Mesenchymal stem cell (in vitro differentiated cells and primary cell): Measurements from ENCODE around the gene DSTN.

Source experiments
- DNase-seq: peaks from one replicate; pipeline ENCODE4 v3.0.0-alpha.2; 2013
- H2AFZ ChIP-seq: one replicate; pipeline ENCODE4 v1.6.1; 2013; ENCODE audit warnings: low read depth, mild to moderate bottlenecking, control low read depth, inconsistent platforms, low read length, moderate library complexity
- H2AK5ac ChIP-seq: 2 replicates; pipeline ENCODE4 v1.6.1; 2013; ENCODE audit warnings: low read length, moderate library complexity, mild to moderate bottlenecking, inconsistent platforms; ENCODE audit not compliant: severe bottlenecking
- H2BK120ac ChIP-seq: one replicate; pipeline ENCODE4 v1.6.1; 2013; ENCODE audit warnings: low read depth, mild to moderate bottlenecking, inconsistent platforms, low read length, moderate library complexity
- H2BK12ac ChIP-seq, 2 experiments: one replicate each; pipeline ENCODE4 v1.6.1; 2013; ENCODE audit warnings: inconsistent platforms in 2 of 2, low read length in 2 of 2, mild to moderate bottlenecking in 2 of 2, moderate library complexity in 2 of 2, control low read depth in 1 of 2
- H2BK15ac ChIP-seq: one replicate; pipeline ENCODE4 v1.6.1; 2013; ENCODE audit warnings: mild to moderate bottlenecking, low read depth, inconsistent platforms; ENCODE audit not compliant: poor library complexity, severe bottlenecking
- H2BK5ac ChIP-seq: 2 replicates; pipeline ENCODE4 v1.6.1; 2013; ENCODE audit warnings: low read depth, mild to moderate bottlenecking, low read length, control low read depth, inconsistent platforms; ENCODE audit not compliant: poor library complexity, severe bottlenecking
- H3K14ac ChIP-seq, 2 experiments: one replicate each; pipeline ENCODE4 v1.6.1; 2013; ENCODE audit warnings: inconsistent platforms in 2 of 2, low read length in 2 of 2, control low read depth in 1 of 2, mild to moderate bottlenecking in 1 of 2, moderate library complexity in 1 of 2
- H3K18ac ChIP-seq, 2 experiments: one replicate each; pipeline ENCODE4 v1.6.1; 2013; ENCODE audit warnings: inconsistent platforms in 2 of 2, low read length in 2 of 2, control low read depth in 1 of 2, low read depth in 1 of 2, mild to moderate bottlenecking in 1 of 2
- H3K23ac ChIP-seq, 2 experiments: one replicate each; pipeline ENCODE4 v1.6.1; 2013; ENCODE audit warnings: inconsistent platforms in 2 of 2, low read length in 2 of 2, mild to moderate bottlenecking in 2 of 2, moderate library complexity in 2 of 2, control low read depth in 1 of 2
- H3K27ac ChIP-seq: 2 replicates; pipeline ENCODE4 v1.5.1; 2013; ENCODE audit warnings: mild to moderate bottlenecking, moderate library complexity, low read length, control low read depth, inconsistent platforms; ENCODE audit not compliant: poor library complexity, severe bottlenecking
- H3K27me3 ChIP-seq, 2 experiments: 2 replicates each; pipeline versions ENCODE4 v1.6.1 to v1.7.0; 2013; ENCODE audit warnings: low read length in 2 of 2, mild to moderate bottlenecking in 2 of 2, moderate library complexity in 2 of 2, control low read depth in 1 of 2, inconsistent platforms in 1 of 2; ENCODE audit not compliant: control insufficient read depth in 1 of 2, insufficient read depth in 1 of 2
- H3K36me3 ChIP-seq, 2 experiments: 2 replicates each; pipeline versions ENCODE4 v1.6.1 to v1.7.0; 2013; ENCODE audit warnings: low read length in 2 of 2, control low read depth in 1 of 2, inconsistent platforms in 1 of 2, low read depth in 1 of 2, mild to moderate bottlenecking in 1 of 2; ENCODE audit not compliant: insufficient read depth in 2 of 2, control insufficient read depth in 1 of 2
- H3K4ac ChIP-seq, 2 experiments: one replicate each; pipeline ENCODE4 v1.6.1; 2013; ENCODE audit warnings: inconsistent platforms in 2 of 2, low read length in 2 of 2, mild to moderate bottlenecking in 2 of 2, moderate library complexity in 2 of 2, control low read depth in 1 of 2, low read depth in 1 of 2
- H3K4me1 ChIP-seq: 2 replicates; pipeline ENCODE4 v1.6.1; 2013; ENCODE audit warnings: low read depth, low read length, control low read depth; ENCODE audit not compliant: control insufficient read depth, insufficient read depth
- H3K4me2 ChIP-seq: 2 replicates; pipeline ENCODE4 v1.6.1; 2013; ENCODE audit warnings: low read length, mild to moderate bottlenecking, inconsistent platforms; ENCODE audit not compliant: poor library complexity, severe bottlenecking
- H3K4me3 ChIP-seq, 2 experiments: 2 replicates each; pipeline versions ENCODE4 v1.5.1 to v1.7.0; 2013; ENCODE audit warnings: low read length in 2 of 2, mild to moderate bottlenecking in 2 of 2, control low read depth in 1 of 2, low read depth in 1 of 2; ENCODE audit not compliant: insufficient read depth in 1 of 2
- H3K79me1 ChIP-seq: replicated peaks from 2 replicates; pipeline ENCODE4 v1.6.1; 2013; ENCODE audit warnings: mild to moderate bottlenecking, control low read depth, low read length, inconsistent platforms; ENCODE audit not compliant: poor library complexity, severe bottlenecking
- H3K9ac ChIP-seq: 2 replicates; pipeline ENCODE4 v1.7.0; 2013; ENCODE audit warnings: mild to moderate bottlenecking, low read length, moderate library complexity
- H3K9me3 ChIP-seq: 2 replicates; pipeline ENCODE4 v1.7.0; 2013; ENCODE audit warnings: mild to moderate bottlenecking, low read length; ENCODE audit not compliant: control insufficient read depth
- H4K8ac ChIP-seq: one replicate; pipeline ENCODE4 v1.6.1; 2013; ENCODE audit warnings: inconsistent platforms, mild to moderate bottlenecking, low read length, moderate library complexity
- H4K91ac ChIP-seq: one replicate; pipeline ENCODE4 v1.6.1; 2013; ENCODE audit warnings: mild to moderate bottlenecking, low read length, inconsistent platforms
- WGBS: methylation state at CpG from one replicate; pipeline ENCODE4 v1.1.7; 2013; ENCODE audit warnings: mixed read lengths; 5-methylcytosine and 5-hydroxymethylcytosine counted together

DSTN gene

DNA sequence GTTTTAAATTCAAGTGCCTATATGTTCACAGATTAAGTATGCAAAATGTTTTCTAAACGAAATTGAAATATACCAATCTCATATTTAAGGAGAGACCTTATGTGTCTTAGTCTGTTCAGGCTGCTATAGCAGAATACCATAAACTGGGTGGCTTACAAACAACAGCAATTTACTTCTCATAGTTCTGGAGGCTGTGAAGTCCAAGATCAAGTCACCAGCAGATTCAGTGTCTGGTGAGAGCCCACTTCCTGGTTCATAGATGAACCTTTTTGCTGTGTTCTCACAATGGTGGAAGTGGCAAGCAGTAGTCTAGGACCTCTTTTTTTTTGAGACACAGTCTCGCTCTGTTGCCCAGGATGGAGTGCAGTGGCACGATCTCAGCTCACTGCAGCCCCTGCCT, 3.5 kb upstream of the DSTN start:
- Histone ChIP-seq H3K4me1 (peaks cover 7% of the 10 kb centered on the region), H3K23ac (no peak overlapping the region), H2BK120ac (no peak overlapping the region), H2BK12ac (no peak overlapping the region), H3K9ac (no peak overlapping the region), H3K27ac (no peak overlapping the region), H3K79me1 (peaks cover 3% of the 10 kb centered on the region), H3K4me2 (no peak overlapping the region), H2BK15ac (peak overlapping the region; percentile 26), H2BK5ac (no peak overlapping the region), H2AK5ac (no peak overlapping the region), H3K18ac (no peak overlapping the region), H3K14ac (no peak overlapping the region), H3K4ac (no peak overlapping the region), H2AFZ (no peak overlapping the region), H4K8ac (no peak overlapping the region), H3K4me3 (no peak overlapping the region), H3K27me3 (no peaks in the 10 kb centered on the region), H3K9me3 (no peaks in the 10 kb centered on the region), H4K91ac (no peak overlapping the region), H3K36me3 (no peaks in the 10 kb centered on the region)
- DNase-seq: no peak
- 100% methylated on average over 2 of the region's 3 CpGs for WGBS

DNA sequence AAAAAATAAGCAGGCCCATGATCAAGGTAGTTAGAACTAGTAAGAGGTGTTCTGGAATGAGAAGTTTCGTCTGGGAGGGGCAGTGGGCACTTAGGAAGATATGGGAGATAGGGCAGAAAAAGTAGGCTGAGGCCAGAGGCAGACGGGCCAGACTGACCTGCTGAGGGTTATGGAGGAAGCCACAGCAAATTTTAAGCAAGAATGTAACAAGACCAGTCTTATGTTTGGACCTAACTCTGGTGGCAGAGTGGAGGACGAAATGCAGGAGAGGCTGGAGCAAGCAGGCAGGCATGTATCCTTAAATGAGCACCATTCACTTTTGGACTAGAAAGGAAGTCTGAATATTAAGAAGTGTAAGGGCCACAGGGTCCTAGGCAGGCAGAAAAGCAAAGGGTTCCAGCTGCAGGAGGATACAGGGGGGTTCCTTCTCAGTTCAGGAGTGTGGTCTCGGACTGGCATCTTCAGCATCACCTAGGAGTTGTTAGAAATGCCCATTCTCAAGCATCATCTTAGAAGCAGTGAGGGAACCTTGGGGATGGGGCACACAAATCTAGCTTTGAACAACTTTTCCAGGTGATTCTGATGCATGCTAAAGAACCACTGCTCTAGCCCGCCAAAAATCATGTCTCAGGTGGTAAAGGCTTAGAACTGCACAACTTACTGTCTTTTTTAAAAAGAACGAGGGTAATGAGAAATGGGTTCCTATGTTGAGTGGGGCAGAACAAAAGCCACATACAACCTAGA, 1.7 kb upstream of the DSTN start:
- no peak overlapping the region for H3K14ac ChIP-seq
- H3K27me3 ChIP-seq: no peaks in the 10 kb centered on the region
- no peak overlapping the region for H3K23ac ChIP-seq
- no peaks in the 10 kb centered on the region for H3K9me3 ChIP-seq
- peak overlapping the region; percentile 60 to 79 for H2BK12ac ChIP-seq
- H2AK5ac ChIP-seq: peak overlapping the region; percentile 83
- peak overlapping the region; percentile 77 for H4K91ac ChIP-seq
- H3K4me1 ChIP-seq: peaks cover 7% of the 10 kb centered on the region
- WGBS: 75% methylated on average over 6 of the region's 6 CpGs
- H2BK120ac ChIP-seq: peak overlapping the region; percentile 56
- H3K27ac ChIP-seq: peak overlapping the region; percentile 94
- H3K79me1 ChIP-seq: peaks cover 3% of the 10 kb centered on the region
- H3K4me3 ChIP-seq: peak overlapping the region in 1 of 2 experiments; percentile 68
- peak overlapping the region in 1 of 2 experiments; percentile 47 for H3K4ac ChIP-seq
- no peak overlapping the region for H2BK5ac ChIP-seq
- no peaks in the 10 kb centered on the region for H3K36me3 ChIP-seq
- H2BK15ac ChIP-seq: peak overlapping the region; percentile 29
- H3K4me2 ChIP-seq: no peak overlapping the region
- no peak overlapping the region for H2AFZ ChIP-seq
- H3K9ac ChIP-seq: peak overlapping the region; percentile 91
- H3K18ac ChIP-seq: peak overlapping the region; percentile 11 to 34
- no peak for DNase-seq
- peak overlapping the region; percentile 47 for H4K8ac ChIP-seq

DNA sequence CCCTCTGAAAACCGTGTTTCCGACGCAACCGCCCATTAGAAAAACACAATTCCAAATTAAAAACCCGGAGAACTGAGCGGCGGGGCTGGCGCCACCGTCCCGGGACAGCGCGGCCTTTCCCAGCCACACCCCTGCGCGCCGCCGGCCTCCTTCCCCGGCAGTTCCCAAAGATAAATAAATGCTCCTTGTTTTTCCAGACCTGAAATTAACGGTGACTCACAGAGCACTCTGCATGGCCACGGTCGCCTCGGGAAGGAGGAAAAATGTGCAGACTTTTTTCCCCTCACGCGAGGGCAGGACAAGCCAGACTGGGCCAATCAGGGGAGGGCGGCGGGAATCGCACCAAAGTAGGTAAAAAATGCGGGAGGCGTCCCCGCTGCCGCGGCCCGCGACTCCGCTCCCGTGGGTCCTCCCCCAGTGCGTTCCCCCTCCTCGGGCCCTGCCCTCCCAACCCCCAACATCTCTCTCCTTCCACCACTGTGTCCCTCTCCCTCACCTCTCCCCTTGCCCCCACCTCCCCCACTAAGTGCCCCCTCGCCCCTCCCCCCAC, 828 bp upstream of the DSTN start:
- H3K9ac ChIP-seq: peak overlapping the region; percentile 91
- peaks cover 3% of the 10 kb centered on the region for H3K79me1 ChIP-seq
- no peak overlapping the region for H3K4ac ChIP-seq
- no peak overlapping the region for H2BK12ac ChIP-seq
- H3K23ac ChIP-seq: no peak overlapping the region
- H3K4me3 ChIP-seq: peak overlapping the region; percentile 48 to 68
- H3K4me1 ChIP-seq: peaks cover 4% of the 10 kb centered on the region
- no peaks in the 10 kb centered on the region for H3K9me3 ChIP-seq
- WGBS: under 1% methylated on average over 25 of the region's 38 CpGs
- H4K91ac ChIP-seq: no peak overlapping the region
- peak overlapping the region; percentile 94 for H3K27ac ChIP-seq
- peak overlapping the region; percentile 63 for H3K4me2 ChIP-seq
- H3K27me3 ChIP-seq: no peaks in the 10 kb centered on the region
- peak overlapping the region; percentile 23 for H2BK5ac ChIP-seq
- DNase-seq: peak; percentile 99
- H2BK15ac ChIP-seq: no peak overlapping the region
- no peak overlapping the region for H3K14ac ChIP-seq
- peak overlapping the region in 1 of 2 experiments; percentile 41 for H3K18ac ChIP-seq
- no peak overlapping the region for H2AFZ ChIP-seq
- H2BK120ac ChIP-seq: peak overlapping the region; percentile 100
- no peak overlapping the region for H2AK5ac ChIP-seq
- H3K36me3 ChIP-seq: peaks cover 0 to 2% of the 10 kb centered on the region in 2 experiments
- H4K8ac ChIP-seq: no peak overlapping the region

DNA sequence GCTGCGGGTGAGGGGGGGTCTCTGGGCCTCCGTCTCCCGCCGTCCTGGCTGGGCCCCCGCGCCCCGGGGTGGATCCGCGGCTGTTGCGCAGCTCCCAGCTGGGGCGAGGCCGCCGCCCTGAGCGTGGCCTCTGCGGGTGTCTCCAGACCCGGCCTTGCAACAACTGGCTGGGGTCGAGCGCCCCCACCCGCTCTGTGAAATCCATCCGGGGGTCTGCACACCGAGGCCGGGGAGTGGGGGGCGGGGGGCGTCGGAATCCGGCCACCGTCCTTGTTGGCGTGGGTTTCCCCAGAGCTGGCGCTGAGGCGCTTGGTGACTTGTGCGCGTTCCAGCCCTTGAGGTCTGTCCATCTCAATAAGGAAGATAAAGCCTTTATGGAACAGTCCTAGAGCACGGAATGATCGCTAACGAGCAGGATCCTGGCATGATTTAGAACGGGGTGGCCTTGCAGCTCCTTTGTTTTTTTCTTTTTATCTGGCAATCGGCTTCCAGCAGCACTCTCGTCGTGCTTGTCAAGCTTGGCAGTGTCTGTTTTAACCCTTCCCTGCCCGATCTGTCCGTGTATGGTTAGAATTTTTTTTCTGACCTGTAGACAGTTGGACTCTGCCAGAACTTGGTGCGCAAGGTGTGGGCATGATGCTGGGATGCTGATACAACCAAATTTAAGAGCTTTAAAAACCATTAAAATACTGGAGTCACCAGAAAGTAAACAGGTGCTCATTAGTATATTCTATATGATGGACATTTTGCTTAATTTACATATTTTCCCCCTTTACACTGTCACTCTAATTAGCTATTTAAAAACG, 675 bp downstream of the DSTN start:
- Histone ChIP-seq H3K4me2 (peak overlapping the region; percentile 64), H2BK12ac (peak overlapping the region in 1 of 2 experiments; percentile 45), H3K27ac (peak overlapping the region; percentile 78), H3K36me3 (peaks cover 0 to 8% of the 10 kb centered on the region in 2 experiments), H3K9ac (peak overlapping the region; percentile 96), H4K8ac (peak overlapping the region; percentile 69), H2AK5ac (no peak overlapping the region), H3K4me3 (peak overlapping the region; percentile 93 to 95), H3K14ac (peak overlapping the region; percentile 92 to 94), H2BK120ac (peak overlapping the region; percentile 71), H3K4me1 (peaks cover 4% of the 10 kb centered on the region), H2AFZ (peak overlapping the region; percentile 54), H3K4ac (peak overlapping the region; percentile 94 to 97), H2BK15ac (peak overlapping the region; percentile 93), H4K91ac (peak overlapping the region; percentile 90), H3K79me1 (peaks cover 3% of the 10 kb centered on the region), H2BK5ac (peak overlapping the region; percentile 96), H3K9me3 (no peaks in the 10 kb centered on the region), H3K23ac (peak overlapping the region; percentile 60 to 66), H3K27me3 (no peaks in the 10 kb centered on the region), H3K18ac (peak overlapping the region; percentile 99)
- WGBS: under 1% methylated on average over 42 of the region's 43 CpGs
- peak; percentile 67 for DNase-seq
